Psoas muscle (tissue), 8 donors: Measurements from ENCODE around the gene PC. TPM values are rescaled to one million over a fixed set of nuclear protein-coding genes. Genes with fewer than 3 reads are reported as not detected.

Experiments
- ATAC-seq, 4 donors: fragments of 200-7000 bp; cut with Tn5 transposase; one replicate each; pipeline ENCODE4 v1.9.1; 2020; ENCODE audit warnings: moderate library complexity in 3 of 4, mild to moderate bottlenecking in 2 of 4
- DNase-seq, 2 donors: peaks; one replicate each; pipeline ENCODE4 v3.0.0-alpha.2; 2020
- H3K27ac ChIP-seq: fragments of 200-600 bp; one replicate; pipeline ENCODE4 v1.8.0; 2022
- H3K27me3 ChIP-seq, 3 donors: fragments of 200-600 bp in 1 of 3; one replicate each; pipeline versions ENCODE4 v1.6.1 to v1.8.0; 2013 to 2022; ENCODE audit warnings: low read length in 2 of 3, mild to moderate bottlenecking in 2 of 3, moderate library complexity in 1 of 3; ENCODE audit not compliant: insufficient read depth in 3 of 3
- H3K36me3 ChIP-seq, 2 donors: fragments of 200-600 bp in 1 of 2; one replicate each; pipeline versions ENCODE4 v1.6.1 to v1.8.0; 2013 to 2022; ENCODE audit warnings: low read depth in 1 of 2, mild to moderate bottlenecking in 1 of 2, moderate library complexity in 1 of 2; ENCODE audit not compliant: insufficient read depth in 1 of 2
- H3K4me1 ChIP-seq: fragments of 200-600 bp; one replicate; pipeline ENCODE4 v1.8.0; 2022
- H3K4me3 ChIP-seq: fragments of 200-600 bp; one replicate; pipeline ENCODE4 v1.8.0; 2022; ENCODE audit warnings: mild to moderate bottlenecking
- H3K9me3 ChIP-seq: fragments of 200-600 bp; one replicate; pipeline ENCODE4 v1.8.0; 2022
- WGBS, 3 donors: extraction: QIAGEN DNeasy Blood & Tissue Kit; methylation state at CpG; one replicate each; pipeline versions ENCODE4 v1.1.6 to v1.1.7; 2013; 5-methylcytosine and 5-hydroxymethylcytosine counted together
- intact Hi-C, 2 donors: fragments of 100-400 bp; cut with DNase I; formaldehyde crosslinking; loops; one replicate each; pipeline versions ENCODE4 v1.11.0 to v1.14.2; 2022
- polyA plus RNA-seq, 3 donors: library from polyadenylated mRNA; stranded (reverse); fragments of 200-250 nt; gene quantifications; one replicate each; pipeline ENCODE4 v1.2.3, GENCODE V29; 2013
- total RNA-seq, 4 donors: library from RNA; stranded (reverse); fragmentation: NEBNext Ultra II Directional in 2 of 4; extraction: Animal tissue kit (Norgen Biotek cat#: 25700) in 2 of 4; gene quantifications; one replicate each; pipeline versions ENCODE4 v1.2.1 to v1.2.4, GENCODE V29; 2021 to 2023
- TF ChIP-seq, protein P1 (sequence below): fragments of 200-600 bp; IDR thresholded peaks from one replicate; pipeline ENCODE4 v1.8.0; 2022; ENCODE audit warnings: antibody characterized with exemption
- donor health status: healthy with polysubstance abuse.
- donor health status: DM: no; HTN: no; CAD: no; lungs with moderate emphysema.
- donor health status: Bipolar disorder and iron deficiency.
- donor health status: healthy.
- donor health status: DM: yes; HTN: yes; CAD: no.
- donor health status: DM: no; HTN: no; CAD: no.
- donor health status: DM: no; HTN: no; CAD: no.
- donor health status: DM: yes; HTN: yes; CAD: no.

The PC gene
- total and polyA plus RNA-seq, 7 donors = 11.1 to 48.8 (median 18.3) TPM

DNA sequence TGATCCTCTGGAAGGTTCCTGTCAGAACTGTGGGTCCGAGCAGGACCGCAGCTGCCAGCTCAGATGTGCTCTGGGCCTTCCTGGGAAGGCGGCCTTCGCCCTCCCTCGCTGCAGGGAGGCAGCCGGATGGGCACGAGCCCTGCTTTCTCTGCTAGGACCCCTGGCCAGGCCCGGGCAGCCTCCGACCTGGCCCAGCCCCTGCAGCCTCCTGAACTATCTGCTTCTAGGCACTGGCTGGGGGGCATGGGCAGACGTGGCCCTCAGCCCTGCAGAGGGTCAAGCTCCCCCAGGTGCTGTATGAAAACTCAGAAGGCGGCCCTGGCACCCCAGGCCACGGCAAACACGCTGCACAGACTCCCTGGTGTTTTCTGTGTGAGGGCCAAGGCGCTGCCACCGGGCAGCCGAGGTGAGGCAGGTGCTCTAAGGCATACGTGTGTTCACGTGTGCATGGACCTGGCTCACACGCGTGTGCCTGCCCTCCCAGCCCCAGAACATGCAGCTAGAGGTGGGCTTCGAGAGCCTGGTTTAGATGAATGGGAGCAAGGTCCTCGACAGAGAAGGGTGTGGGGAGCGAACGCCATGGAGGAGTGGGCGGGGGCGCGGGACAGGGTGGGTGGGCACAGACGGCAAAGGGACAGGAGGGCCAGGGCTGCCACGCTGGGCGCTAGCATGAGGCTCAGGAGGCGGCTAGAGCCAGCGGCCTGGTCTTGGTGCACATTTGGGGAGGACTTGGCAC is 97.0 kb downstream of the PC start:
- no peak for DNase-seq
- intact Hi-C loops = no loop called here
- H3K27ac ChIP-seq = no peak overlapping the region
- H3K9me3 ChIP-seq = no peaks in the 10 kb centered on the region
- no peak overlapping the region for H3K4me3 ChIP-seq
- TF ChIP-seq, protein P1, sequence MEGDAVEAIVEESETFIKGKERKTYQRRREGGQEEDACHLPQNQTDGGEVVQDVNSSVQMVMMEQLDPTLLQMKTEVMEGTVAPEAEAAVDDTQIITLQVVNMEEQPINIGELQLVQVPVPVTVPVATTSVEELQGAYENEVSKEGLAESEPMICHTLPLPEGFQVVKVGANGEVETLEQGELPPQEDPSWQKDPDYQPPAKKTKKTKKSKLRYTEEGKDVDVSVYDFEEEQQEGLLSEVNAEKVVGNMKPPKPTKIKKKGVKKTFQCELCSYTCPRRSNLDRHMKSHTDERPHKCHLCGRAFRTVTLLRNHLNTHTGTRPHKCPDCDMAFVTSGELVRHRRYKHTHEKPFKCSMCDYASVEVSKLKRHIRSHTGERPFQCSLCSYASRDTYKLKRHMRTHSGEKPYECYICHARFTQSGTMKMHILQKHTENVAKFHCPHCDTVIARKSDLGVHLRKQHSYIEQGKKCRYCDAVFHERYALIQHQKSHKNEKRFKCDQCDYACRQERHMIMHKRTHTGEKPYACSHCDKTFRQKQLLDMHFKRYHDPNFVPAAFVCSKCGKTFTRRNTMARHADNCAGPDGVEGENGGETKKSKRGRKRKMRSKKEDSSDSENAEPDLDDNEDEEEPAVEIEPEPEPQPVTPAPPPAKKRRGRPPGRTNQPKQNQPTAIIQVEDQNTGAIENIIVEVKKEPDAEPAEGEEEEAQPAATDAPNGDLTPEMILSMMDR = no peak
- peaks cover 0 to 19% of the 10 kb centered on the region in 2 donors for H3K36me3 ChIP-seq
- WGBS, 3 donors = 89 to 92% (median 92%) methylated on average over 29 to 32 of the region's 32 CpGs
- no peaks in the 10 kb centered on the region for H3K27me3 ChIP-seq
- no peaks in the 10 kb centered on the region for H3K4me1 ChIP-seq
- ATAC-seq = no peak

- WGBS, 3 donors = 73 to 80% (median 75%) methylated on average over 16 to 18 of the region's 18 CpGs
- Histone ChIP-seq H3K36me3 (peaks cover 0 to 19% of the 10 kb centered on the region in 2 donors), H3K27me3 (no peaks in the 10 kb centered on the region), H3K27ac (no peak overlapping the region), H3K4me1 (peaks cover 3% of the 10 kb centered on the region), H3K4me3 (no peak overlapping the region), H3K9me3 (no peaks in the 10 kb centered on the region)
- TF ChIP-seq, protein P1 = no peak
- intact Hi-C loops = no loop called here
- DNase-seq (no peak), ATAC-seq (no peak)
These were observed 97.7 kb downstream of the PC start for GRCh38 chr11:66860449-66860831.

GRCh38 chr11:66859686-66860448 is 98.3 kb downstream of the PC start:
- no peak overlapping the region for H3K27ac ChIP-seq
- intact Hi-C loops = no loop called here
- H3K27me3 ChIP-seq = no peaks in the 10 kb centered on the region
- DNase-seq (no peak), ATAC-seq (no peak)
- TF ChIP-seq, protein P1 = no peak
- 88 to 90% (median 90%) methylated on average over 30 to 41 of the region's 41 CpGs for WGBS, 3 donors
- H3K9me3 ChIP-seq = no peaks in the 10 kb centered on the region
- no peak overlapping the region for H3K4me3 ChIP-seq
- peaks cover 3% of the 10 kb centered on the region for H3K4me1 ChIP-seq
- peaks cover 0 to 19% of the 10 kb centered on the region in 2 donors for H3K36me3 ChIP-seq

DNA sequence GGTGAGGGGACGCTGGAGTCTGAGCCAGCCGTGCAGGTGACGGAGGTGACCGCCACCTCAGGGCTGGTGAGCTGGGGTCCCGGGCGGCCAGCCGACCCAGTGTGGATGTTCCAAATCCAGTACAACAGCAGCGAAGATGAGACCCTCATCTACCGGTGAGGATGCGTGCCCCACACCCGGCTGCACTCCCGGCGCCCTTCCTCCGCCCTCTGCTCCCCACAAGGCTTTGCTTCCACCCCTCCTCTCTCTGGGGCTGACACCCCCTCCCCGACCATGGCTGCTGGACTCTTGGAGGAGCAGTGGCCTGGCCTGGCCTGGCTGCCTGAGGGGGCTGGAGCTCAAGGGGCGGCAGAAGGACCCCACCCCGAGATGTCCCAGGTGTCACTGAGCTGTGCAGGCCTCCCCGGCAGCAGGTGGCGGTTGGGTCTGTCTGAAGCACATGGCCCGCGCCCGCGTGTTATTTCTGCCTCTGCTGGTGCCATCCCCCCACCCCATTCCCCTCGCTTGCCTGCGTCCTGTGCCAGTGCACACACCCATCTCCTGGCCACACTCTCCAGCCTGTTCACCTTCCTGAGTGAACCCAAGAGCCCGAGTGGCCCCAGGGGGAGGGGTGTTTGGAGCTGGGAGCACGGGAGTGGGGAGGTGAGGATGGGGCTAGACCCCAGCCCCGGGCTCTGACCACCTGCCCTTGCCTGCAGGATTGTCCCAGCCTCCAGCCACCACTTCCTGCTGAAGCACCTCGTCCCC is 99.1 kb downstream of the PC start:
- DNase-seq = no peak
- peaks cover 0 to 19% of the 10 kb centered on the region in 2 donors for H3K36me3 ChIP-seq
- H3K27me3 ChIP-seq = no peaks in the 10 kb centered on the region
- peaks cover 3% of the 10 kb centered on the region for H3K4me1 ChIP-seq
- intact Hi-C loops = no loop called here
- no peak for ATAC-seq
- no peak overlapping the region for H3K27ac ChIP-seq
- TF ChIP-seq, protein P1 = no peak
- no peaks in the 10 kb centered on the region for H3K9me3 ChIP-seq
- WGBS, 3 donors = 83 to 85% (median 83%) methylated on average over 26 to 29 of the region's 29 CpGs
- no peak overlapping the region for H3K4me3 ChIP-seq
